Measurements from ENCODE around the gene JPT2. TPM values are rescaled to one million over a fixed set of nuclear protein-coding genes. Genes with fewer than 3 reads are reported as not detected.

JPT2 gene
- total RNA-seq, 1 experiment from 2014 or later = 113 TPM

DNA sequence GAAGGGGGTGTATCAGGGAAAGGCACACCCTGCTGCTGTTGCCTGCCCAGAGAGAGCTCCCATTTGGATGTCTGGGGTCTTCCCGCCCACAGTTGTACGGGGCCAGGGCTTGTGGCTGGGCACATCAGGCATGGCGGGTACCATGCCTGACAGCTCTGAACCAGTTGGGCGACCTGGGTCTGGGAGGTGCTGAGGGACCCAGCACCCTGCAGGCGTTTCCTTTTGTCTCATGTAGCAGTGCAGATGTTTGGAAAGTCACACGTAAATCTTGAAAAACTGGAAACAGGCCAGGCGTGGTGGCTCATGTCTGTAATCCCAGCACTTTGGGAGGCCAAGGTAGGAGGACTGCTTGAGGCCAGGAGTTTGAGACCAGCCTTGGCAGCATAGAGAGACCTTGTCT, 8.4 kb upstream of the JPT2 start:
- CTCF ChIA-PET = no interaction called here
- no peak overlapping the region for H3K4me2 ChIP-seq (ENCODE audit: low read length)
- no peaks in the 10 kb centered on the region for H3K9me2 ChIP-seq (ENCODE audit: insufficient read depth)
- H3K79me2 ChIP-seq (ENCODE audit: insufficient read depth, low read length) = no peaks in the 10 kb centered on the region
- BruUV-seq (replicated peaks) = no TSS peak
- no peaks in the 10 kb centered on the region for H3K27me3 ChIP-seq (ENCODE audit: insufficient read depth, low read length)
- no peaks in the 10 kb centered on the region for H4K20me1 ChIP-seq (ENCODE audit: insufficient read depth)
- POLR2A ChIA-PET = no interaction called here
- H3K9ac ChIP-seq (ENCODE audit: low read length) = no peak overlapping the region
- H3K4me3 ChIP-seq (replicated peaks in 1 of 2; ENCODE audit: low read depth in 1 of 2, low read length in 2 of 2) = no peak overlapping the region
- RAD21 ChIA-PET (ENCODE audit: low non-redundant PET in 1 of 2, low total read pairs in 2 of 2, uncharacterized antibody in 2 of 2, unreplicated experiment in 2 of 2) = no interaction called here
- DNase-seq (ENCODE audit: low read depth, low spot score) = no peak
- H3K36me3 ChIP-seq (ENCODE audit: control insufficient read depth in 1 of 2, insufficient read depth in 2 of 2, low read length in 2 of 2) = peaks cover 30 to 59% of the 10 kb centered on the region in 2 experiments
- no peak for ATAC-seq
- H3K27ac ChIP-seq (ENCODE audit: low read depth, low read length) = no peak overlapping the region
- no peak overlapping the region for H2AFZ ChIP-seq (ENCODE audit: low read depth, low read length, poor library complexity, severe bottlenecking)
- peaks cover 0 to 7% of the 10 kb centered on the region in 2 experiments; a peak in 2 of 4 replicates for H3K4me1 ChIP-seq (ENCODE audit: control insufficient read depth in 1 of 2, insufficient read depth in 2 of 2, low read length in 2 of 2)
- TF ChIP-seq ZNF274 (IDR thresholded peaks at IDR 0.05; ENCODE audit: low read depth, low read length) (no peak), JUND (IDR thresholded peaks at IDR 0.05) (no peak), CBX3 (IDR thresholded peaks at IDR 0.05; ENCODE audit: low read depth) (no peak), EZH2phosphoT487 (IDR thresholded peaks at IDR 0.05; ENCODE audit: borderline replicate concordance) (no peak), SRF (IDR thresholded peaks at IDR 0.05; ENCODE audit: low read depth) (no peak), YY1 (IDR thresholded peaks at IDR 0.05; ENCODE audit: extremely low read depth, insufficient replicate concordance, low read depth, low read length) (no peak)
- TF ChIP-seq, protein P1, sequence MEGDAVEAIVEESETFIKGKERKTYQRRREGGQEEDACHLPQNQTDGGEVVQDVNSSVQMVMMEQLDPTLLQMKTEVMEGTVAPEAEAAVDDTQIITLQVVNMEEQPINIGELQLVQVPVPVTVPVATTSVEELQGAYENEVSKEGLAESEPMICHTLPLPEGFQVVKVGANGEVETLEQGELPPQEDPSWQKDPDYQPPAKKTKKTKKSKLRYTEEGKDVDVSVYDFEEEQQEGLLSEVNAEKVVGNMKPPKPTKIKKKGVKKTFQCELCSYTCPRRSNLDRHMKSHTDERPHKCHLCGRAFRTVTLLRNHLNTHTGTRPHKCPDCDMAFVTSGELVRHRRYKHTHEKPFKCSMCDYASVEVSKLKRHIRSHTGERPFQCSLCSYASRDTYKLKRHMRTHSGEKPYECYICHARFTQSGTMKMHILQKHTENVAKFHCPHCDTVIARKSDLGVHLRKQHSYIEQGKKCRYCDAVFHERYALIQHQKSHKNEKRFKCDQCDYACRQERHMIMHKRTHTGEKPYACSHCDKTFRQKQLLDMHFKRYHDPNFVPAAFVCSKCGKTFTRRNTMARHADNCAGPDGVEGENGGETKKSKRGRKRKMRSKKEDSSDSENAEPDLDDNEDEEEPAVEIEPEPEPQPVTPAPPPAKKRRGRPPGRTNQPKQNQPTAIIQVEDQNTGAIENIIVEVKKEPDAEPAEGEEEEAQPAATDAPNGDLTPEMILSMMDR (IDR thresholded peaks at IDR 0.05 in 2 of 3, conservative IDR thresholded peaks at IDR 0.05 in 1 of 3; ENCODE audit: borderline replicate concordance in 1 of 3, insufficient read depth in 1 of 3, low read depth in 2 of 3, low read length in 2 of 3) = no peak
- TF ChIP-seq, protein P2, sequence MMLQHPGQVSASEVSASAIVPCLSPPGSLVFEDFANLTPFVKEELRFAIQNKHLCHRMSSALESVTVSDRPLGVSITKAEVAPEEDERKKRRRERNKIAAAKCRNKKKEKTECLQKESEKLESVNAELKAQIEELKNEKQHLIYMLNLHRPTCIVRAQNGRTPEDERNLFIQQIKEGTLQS (IDR thresholded peaks at IDR 0.05) = no peak
- intact Hi-C loops (cut with micrococcal nuclease) = no loop called here
- H3K9me3 ChIP-seq (ENCODE audit: control insufficient read depth in 1 of 2, insufficient read depth in 1 of 2, low read depth in 1 of 2, low read length in 2 of 2) = no peaks in the 10 kb centered on the region

DNA sequence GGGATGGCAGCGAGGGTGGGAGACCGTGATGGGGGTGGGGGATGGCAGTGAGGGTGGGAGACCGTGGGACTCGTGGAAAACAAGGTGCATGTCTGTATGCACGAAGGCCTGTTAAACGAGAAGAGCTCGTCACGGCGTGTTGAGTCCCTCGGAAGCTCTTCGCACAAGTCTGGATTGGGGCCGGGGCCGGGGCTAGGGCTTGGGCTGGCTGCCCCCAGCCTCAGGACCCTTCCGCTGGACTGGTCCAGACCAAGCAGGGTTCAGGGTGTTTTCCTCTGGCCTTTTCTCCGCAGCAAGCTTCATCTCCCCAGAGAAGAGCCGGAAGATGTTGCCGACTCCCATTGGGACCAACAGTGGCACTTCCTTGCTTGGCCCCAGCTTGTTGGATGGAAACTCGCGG, 7.7 kb upstream of the JPT2 start:
- intact Hi-C loops (cut with micrococcal nuclease) = no loop called here
- no peak for ATAC-seq
- Histone ChIP-seq H3K79me2 (ENCODE audit: insufficient read depth, low read length) (no peaks in the 10 kb centered on the region), H3K4me1 (ENCODE audit: control insufficient read depth in 1 of 2, insufficient read depth in 2 of 2, low read length in 2 of 2) (peaks cover 0 to 14% of the 10 kb centered on the region in 2 experiments; a peak in 2 of 4 replicates), H2AFZ (ENCODE audit: low read depth, low read length, poor library complexity, severe bottlenecking) (no peak overlapping the region), H3K9me2 (ENCODE audit: insufficient read depth) (no peaks in the 10 kb centered on the region), H3K9ac (ENCODE audit: low read length) (no peak overlapping the region), H3K4me2 (ENCODE audit: low read length) (no peak overlapping the region), H3K27me3 (ENCODE audit: insufficient read depth, low read length) (no peaks in the 10 kb centered on the region), H3K27ac (ENCODE audit: low read depth, low read length) (no peak overlapping the region), H4K20me1 (ENCODE audit: insufficient read depth) (no peaks in the 10 kb centered on the region), H3K4me3 (replicated peaks in 1 of 2; ENCODE audit: low read depth in 1 of 2, low read length in 2 of 2) (no peak overlapping the region), H3K9me3 (ENCODE audit: control insufficient read depth in 1 of 2, insufficient read depth in 1 of 2, low read depth in 1 of 2, low read length in 2 of 2) (no peaks in the 10 kb centered on the region), H3K36me3 (ENCODE audit: control insufficient read depth in 1 of 2, insufficient read depth in 2 of 2, low read length in 2 of 2) (peaks cover 30 to 62% of the 10 kb centered on the region in 2 experiments)
- TF ChIP-seq ELF1 (IDR thresholded peaks at IDR 0.05; ENCODE audit: borderline replicate concordance, low read depth) = no peak
- no peak for TF ChIP-seq CBX3 (IDR thresholded peaks at IDR 0.05; ENCODE audit: low read depth)
- TF ChIP-seq, protein P3, sequence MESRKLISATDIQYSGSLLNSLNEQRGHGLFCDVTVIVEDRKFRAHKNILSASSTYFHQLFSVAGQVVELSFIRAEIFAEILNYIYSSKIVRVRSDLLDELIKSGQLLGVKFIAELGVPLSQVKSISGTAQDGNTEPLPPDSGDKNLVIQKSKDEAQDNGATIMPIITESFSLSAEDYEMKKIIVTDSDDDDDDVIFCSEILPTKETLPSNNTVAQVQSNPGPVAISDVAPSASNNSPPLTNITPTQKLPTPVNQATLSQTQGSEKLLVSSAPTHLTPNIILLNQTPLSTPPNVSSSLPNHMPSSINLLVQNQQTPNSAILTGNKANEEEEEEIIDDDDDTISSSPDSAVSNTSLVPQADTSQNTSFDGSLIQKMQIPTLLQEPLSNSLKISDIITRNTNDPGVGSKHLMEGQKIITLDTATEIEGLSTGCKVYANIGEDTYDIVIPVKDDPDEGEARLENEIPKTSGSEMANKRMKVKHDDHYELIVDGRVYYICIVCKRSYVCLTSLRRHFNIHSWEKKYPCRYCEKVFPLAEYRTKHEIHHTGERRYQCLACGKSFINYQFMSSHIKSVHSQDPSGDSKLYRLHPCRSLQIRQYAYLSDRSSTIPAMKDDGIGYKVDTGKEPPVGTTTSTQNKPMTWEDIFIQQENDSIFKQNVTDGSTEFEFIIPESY (IDR thresholded peaks at IDR 0.05; ENCODE audit: extremely low read depth, insufficient replicate concordance, low read length) = no peak
- TF ChIP-seq EZH2 (IDR thresholded peaks at IDR 0.05) = no peak
- TF ChIP-seq ZNF274 (IDR thresholded peaks at IDR 0.05; ENCODE audit: low read depth, low read length) = no peak
- no peak for TF ChIP-seq POLR2AphosphoS5 (IDR thresholded peaks at IDR 0.05; ENCODE audit: low read depth, low read length)
- no peak for TF ChIP-seq EGR1 (IDR thresholded peaks at IDR 0.05; ENCODE audit: low read depth)
- TF ChIP-seq YY1 (IDR thresholded peaks at IDR 0.05; ENCODE audit: extremely low read depth, insufficient replicate concordance, low read depth, low read length) = no peak
- BruUV-seq (replicated peaks) = no TSS peak
- POLR2A ChIA-PET = no interaction called here
- CTCF ChIA-PET = no interaction called here
- DNase-seq (ENCODE audit: low read depth, low spot score) = no peak
- RAD21 ChIA-PET (ENCODE audit: low non-redundant PET in 1 of 2, low total read pairs in 2 of 2, uncharacterized antibody in 2 of 2, unreplicated experiment in 2 of 2) = no interaction called here

All from HCT116 (cell line).